NCI-H748 (cell line): ENCODE measurements around the gene MMRN2.
A peak's percentile ranks its signal among the peaks of the same experiment; 100 is the strongest.
"Not testable (repeated sequence)": the region's sequence is repeated elsewhere in the genome, so short reads cannot be mapped to it uniquely, and the experiment has no call there.

ENCODE experiments used
- DNase-seq: peaks from one replicate; lab custom pipeline; 2025; ENCODE audit not compliant: unreplicated experiment; lab: John Stamatoyannopoulos, UW

The MMRN2 gene

DNA sequence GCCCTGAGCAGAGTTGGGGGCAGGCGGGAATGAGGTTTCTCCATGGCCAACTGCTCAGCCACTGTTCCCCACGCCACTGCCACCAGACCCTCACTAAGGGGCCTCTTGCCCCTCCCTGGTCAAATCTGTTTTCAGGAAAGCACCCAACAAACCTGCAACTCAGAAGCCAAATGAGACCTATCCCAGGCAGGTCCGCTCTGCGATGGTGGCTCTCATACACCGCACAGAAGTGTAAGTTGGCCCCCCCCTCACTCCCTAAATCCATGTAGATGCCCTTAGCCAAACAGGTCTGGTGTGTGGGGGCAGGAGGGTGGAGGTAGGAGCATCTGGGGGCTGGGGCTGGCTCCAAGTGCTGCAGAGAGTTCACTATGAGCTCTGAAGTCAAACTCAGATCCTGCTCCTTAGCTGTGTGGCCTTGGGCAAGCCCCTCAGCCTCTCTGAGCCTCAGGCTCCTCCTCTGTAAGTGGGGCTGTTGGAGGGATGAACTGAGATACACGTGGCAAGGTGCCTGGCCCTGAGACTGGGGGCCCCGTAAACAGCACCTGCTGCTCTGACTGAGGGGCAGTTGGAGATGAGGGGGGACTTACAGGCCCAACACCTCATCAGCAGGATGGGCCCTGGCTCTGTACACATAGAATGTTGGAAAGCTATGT lies 1.1 kb downstream of the MMRN2 start:
- DNase-seq: no peak

DNA sequence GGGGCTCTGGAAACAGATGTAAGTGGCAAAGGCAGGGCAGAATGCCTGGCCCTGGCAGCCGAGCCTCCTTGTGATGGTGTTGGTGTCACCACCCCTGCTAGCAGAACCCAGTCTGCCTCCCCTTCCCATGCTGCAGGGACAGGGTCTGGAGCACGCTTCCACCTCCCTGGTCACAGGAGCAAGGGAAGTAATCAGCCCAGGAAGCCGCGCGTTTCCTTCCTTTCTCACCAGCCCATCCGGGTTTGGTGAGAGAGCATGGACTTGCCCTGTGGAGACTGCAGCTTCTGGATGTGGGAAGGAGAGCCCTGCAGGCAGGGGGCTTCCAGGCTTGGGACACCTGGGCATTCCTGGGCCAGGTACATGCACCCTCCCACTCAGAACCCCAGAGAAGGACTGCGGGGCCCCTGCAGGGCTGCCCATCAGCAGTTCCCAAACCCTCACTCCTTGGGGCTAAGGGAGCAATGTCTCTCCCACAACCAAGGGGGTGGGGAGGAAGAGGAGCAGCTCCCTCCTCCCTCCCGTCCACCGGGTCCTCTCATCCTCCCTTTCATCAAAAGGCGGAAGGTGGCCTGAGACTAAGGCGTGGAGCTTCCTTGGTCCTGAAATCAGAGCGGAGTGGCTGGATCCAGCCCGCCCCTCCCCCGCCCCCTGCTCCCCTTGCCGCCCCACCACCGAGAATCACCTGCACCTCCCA lies 1.8 kb downstream of the MMRN2 start:
- DNase-seq: no peak

DNA sequence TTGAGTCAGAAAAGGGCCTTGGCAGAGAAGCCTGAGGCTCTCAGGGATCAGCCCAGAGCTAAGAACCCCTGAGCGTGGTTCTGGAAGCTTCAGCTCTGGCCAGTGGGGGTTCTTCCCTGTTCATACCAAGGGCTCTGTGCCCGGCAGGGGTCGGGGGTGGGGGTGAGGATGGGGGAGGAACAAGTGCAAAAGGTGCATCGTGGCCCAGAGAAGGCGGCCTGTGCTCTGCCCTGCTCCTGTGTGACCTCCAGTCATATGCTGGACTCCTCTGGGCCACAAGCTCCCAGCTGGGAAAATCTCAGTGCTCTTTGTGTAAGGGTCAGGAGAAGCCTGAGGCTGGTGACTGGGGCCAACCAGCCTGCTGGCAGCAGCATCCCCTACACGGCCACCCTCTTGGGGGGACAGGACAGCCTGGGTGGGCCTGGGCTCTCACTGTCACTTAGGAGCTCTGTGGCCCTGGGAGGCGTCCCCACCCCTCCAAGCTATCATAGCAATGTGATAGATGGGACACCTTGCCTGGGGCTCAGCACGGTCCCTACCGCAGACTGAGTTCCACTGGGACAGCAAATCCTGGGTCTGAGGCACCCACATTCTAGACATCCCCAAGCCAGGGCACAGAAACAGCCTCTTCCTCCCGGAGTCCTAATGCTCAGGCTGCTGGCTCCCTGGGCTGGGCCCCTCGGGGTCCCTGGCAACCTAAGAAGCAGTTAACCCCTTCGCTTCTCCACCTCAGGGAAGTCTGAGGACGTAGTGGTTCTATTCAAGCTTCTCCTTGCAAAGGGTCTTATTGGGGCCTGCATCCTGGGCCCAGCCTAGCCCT lies 2.5 kb downstream of the MMRN2 start:
- DNase-seq: no peak

DNA sequence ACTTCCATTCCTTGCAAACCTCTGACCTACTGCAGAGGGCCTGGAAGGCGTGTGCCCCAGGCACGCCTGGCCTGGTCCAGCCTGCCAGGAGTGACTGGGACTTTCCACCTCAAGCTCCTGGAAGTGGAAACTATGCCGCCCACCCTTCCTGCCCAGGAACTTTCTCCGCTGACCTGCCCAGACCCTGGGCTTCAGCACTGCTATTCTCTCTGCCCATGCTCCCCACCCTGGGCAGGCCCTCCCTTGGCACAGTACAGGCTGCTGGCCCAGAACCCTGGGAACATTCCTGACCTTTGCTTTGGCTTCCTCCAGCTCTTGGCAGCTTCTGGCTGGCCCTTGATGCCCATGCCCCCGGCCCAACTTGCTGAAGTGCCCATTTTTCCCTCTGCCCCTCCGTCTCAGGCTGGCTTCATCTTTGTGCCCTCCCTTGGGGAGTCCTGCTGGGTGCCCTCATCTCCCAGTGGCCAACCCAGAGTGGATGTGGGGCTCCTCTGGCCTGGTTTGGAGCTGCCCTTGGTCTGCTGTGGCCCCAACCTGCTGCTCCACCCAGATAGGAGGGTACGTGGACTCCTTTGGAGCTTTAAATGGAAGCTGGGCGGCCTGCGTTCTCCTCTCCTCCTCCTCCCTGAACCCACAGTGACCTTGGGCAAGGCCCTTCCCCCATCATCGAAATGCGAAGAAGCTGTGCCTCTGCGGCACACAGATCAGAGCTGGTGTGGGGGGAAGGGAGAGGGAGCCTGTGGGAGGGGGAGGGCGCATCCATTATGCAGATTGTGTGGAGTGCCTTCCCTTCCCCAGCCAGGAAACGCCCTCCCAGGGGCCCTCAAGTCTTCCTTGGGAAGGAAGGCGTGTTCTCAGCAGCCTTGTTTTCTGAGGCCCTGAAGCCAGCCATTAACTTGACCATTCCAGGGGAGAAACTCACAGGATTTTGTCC lies 3.4 kb downstream of the MMRN2 start:
- no peak for DNase-seq

DNA sequence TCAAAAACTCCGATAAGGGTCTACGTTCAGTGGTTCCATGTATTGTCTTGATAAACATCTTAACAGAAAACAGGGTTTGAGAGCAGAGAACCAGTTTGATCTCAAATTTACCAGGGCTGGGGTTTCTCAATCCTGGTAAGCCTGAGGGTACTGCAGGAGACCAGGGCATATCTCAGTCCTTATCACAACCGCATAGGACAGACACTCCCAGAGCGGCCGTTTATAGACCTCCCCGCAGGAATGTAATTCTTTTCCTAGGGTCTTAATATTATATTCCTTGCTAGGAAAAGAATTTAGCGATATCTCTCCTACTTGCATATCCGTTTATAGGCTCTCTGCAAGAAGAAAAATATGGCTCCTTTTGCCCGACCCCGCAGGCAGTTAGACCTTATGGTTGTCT lies 4.7 kb downstream of the MMRN2 start:
- DNase-seq: not testable (repeated sequence)

DNA sequence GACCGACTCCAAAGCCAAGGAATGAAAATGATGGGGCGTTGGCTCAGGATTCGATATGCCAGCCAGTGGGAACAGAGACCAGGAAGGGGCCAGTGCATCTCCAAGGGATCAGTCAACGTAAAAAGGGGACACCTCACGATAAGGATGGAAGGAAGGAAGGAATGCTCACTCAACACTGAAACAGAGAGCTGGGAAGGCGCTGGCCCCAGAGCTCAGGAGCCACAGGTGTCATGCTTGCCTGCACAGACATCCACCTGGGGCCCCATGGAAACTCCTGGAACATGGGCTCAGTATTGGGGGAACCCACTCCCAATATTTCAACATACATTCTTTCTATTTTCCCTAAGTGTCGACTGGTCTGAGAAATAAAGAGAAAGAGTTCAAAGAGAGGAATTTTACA lies 5.3 kb downstream of the MMRN2 start:
- no peak for DNase-seq

DNA sequence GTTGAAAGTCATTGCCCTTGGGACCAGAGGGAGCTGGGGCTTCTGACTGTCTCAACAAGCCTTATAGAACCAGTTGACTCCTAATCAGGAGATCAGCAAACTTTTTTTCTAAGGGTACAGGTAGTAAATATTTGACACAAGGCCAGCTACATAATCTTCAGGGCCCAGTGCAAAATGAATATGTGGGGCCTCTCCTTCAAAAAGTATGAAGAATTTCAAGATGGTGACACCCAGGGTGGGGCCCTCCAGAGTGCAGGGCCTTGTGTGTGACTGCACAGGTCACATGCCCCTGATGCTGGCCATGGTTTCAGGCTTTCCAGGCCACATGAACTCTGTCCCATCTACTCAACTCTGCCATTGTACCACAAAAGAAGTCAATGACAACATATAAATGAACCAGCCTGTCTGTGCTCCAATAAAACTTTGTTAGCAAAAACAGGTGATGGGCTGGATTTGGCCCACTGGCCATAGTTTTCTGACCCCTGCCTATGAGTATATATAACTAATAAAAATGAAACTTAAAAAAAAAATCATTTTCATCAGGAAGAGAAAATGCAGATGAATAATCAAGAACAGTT lies 6.1 kb downstream of the MMRN2 start:
- no peak for DNase-seq

DNA sequence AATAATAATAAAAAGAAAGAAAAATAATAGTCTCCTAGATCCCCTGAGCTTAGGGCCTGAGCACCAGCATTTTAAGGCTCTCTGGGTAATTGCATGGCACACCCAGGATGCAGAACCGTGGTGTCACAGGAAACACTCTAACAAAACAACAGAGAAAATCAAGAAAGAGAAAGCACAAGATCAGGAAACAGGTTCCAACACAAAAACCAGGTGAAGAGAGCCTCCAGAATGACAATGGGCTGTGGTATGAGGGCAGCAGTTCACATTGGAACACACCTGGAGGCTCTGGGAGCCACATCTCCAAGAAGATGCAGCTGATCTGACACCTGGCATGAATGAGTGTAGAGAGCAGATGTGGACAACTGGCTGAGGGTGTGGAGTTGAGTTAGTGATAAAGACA lies 7.1 kb downstream of the MMRN2 start:
- no peak for DNase-seq

DNA sequence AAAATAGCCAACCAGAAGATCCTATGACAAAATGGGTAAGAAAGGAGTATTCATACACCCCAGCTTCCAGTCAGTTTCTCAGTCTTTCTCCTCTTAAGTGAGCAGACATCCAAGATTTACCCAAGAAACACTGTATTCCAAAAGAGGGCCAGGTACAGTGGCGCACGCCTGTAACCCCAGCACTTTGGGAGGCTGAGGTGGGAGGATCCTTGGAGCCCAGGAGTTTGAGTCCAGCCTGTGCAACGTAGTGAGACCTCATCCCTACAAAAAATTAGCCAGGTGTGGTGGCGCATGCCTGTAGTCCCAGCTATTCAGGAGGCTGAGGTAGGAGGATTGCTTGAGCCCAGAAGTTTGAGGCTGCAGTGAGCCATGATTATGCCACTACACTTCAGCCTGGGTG lies 9.6 kb downstream of the MMRN2 start:
- not testable (repeated sequence) for DNase-seq

DNA sequence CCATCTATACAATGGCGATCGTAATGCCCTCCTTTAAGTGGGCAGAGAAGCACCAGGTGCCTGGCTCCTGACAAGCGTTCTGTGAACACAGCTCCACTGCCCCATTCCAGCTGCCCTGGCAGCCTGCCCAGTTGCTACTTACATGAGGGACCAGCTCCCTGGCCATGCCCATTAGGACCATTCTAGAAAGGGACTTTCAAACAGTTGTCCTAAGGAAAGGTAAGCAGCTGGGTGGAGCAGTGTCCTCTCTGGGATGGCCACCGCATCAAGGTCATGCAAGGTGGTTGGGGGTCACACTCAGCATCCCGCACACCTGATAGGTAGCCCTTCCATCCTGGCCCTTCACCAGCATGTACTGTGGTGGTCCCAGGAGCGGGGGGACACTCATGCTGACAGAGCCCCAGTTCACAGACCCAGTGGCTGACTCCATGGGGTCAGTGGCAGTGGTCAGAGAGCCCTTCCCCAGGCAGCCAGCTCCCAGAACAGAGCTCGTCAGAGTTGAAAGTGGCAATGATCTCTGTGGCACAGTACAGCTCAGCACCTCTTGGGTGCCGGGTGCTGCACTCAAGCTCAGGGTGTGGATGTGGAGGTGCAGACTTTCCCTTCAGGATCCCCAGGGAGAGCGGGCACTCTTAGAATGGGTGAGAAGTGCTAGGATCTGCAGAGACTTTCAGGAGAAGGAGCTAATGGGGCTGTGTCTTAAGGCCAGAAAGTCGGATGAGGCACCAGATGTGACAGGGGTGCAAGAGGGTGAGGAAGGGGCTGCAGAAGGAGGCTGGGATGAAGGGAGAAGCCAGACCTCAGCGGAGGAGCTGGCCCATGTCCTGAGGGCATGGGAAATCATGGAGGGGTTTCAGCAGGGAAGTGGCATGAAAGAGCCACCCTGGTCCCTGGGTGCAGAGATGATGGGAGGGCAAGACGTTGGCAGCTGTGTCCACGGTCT lies 10.9 kb downstream of the MMRN2 start:
- DNase-seq: peak; percentile 58

DNA sequence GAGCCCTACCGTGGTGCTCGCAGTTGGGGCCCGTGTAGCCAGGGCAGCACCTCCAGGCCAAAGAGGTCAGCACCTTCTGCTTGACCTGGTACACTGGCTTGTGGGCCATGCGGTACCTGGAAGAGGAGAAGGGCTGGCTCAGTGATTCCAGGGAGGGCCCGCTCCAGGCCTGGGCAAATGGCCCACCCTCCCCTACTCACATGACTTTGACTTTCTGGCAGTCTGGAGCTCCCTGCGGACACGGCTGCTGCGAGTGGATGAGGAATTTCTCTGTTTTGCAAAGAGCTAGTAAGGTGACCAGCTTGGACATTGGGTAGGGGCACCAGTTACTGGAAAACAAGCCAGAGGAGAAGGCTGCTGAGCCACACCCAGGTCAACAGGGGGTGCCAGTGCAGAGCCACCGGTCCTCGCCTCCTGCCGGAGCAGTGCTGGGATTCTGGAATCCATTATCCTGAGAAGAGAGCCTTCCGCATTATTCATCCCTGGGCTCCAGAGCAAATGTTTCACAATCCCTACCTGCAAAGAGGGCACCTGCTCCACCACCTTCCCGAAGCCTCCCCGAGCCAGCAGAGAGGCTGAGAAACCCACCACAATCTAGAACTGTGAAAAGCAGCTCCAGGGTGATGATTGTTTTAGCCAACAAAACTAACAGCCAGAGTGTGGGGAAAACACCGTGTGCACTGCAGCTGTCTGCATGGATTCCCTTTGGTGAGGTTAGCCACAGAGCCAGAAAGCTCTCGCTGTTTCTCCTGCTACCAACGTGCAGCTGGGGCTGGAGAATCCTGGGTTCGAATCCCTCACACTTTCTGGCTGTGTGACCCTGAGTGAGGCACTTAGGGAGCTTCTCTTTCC lies 11.8 kb downstream of the MMRN2 start:
- no peak for DNase-seq

DNA sequence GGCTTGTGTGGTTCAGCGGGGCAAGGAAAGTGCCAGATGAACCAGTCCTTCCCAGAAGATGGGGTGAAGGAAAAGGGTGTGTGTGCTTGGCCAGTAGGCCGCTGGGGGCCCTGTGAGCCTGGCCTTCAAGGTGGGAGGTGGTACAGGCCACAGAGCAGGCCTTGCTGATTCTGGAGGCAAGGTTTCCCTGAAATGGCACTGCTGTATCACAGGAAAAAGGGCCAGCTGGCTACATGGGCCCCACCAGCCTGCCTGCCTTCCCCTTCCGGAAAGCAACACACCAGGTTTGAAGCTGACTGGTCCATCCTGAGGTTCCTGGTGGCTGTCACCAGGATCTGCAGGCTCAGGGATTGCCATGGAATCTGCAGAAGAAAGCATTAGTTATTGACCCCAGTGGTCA lies 12.5 kb downstream of the MMRN2 start:
- DNase-seq: no peak

DNA sequence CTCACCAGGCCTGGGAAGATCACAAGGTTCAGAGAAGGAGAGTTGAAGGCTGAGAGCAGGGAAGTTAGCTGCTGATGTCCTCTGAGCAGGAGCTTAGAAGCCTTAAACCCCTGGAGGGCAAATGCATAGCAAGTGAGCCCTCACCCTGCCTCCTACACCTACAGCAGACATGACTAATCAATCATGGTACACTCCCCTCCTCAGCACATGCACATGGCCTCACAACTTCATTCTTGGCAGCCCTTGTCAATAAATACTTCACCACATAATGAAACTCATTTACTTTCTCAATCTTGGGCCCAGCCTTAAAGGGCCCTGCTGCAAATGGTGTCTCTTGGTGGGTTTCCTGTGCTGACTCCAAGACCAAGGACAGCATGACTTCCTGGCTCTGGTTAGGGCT lies 12.9 kb downstream of the MMRN2 start:
- DNase-seq: no peak

DNA sequence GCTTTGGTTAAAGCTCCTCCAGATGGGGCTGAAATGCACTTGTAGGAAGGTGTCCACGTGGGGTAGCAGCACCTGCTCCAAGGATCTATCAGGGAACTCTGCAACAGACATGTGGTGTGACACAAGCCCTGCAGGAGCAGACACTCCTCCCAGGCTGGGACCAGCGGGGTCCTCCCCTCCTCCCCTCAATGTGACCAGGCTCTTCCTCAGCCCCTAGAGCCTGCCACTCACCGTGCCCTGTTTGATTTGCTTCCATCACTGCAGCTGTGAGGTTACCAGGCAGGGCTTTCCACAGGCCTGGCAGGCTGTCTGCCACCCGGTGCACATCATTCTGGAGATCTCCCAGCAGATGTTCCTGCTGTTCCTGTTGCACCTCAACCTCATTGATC lies 13.4 kb downstream of the MMRN2 start:
- DNase-seq: no peak

DNA sequence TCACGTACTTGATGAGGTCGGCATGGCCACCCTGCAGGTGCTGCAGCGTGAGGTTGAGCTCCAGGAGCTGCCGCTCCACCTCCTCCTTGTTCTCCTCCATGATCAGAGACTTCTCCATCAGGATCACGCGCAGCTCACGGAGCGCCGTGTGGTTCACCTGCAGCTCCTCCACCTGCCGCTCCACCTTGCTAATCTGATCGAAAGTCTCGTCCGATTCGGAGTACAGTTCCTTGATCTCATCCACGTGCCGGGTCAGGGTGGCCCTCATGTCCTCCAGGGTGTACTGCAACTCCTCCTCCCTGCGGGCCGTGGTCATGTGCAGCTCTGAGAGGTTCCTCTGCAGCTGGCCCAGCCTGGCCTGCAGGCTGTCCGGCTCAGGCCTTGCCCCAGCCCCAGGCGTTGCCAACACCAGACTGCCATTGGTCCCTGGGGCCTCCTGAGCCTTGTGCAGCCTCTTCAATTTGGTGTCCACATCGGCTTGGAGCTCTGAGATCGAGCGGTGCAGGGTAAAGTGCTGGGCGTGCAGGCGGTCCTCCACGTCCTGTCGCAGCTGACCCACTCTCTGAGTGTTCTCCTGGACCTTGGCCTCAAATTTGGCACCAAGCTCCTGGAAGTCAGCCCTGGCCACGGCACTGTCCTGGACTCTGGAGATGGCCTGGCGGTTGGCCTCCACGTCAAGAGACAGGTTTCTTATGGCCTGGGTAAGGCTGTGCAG lies 13.9 kb downstream of the MMRN2 start:
- DNase-seq: no peak

DNA sequence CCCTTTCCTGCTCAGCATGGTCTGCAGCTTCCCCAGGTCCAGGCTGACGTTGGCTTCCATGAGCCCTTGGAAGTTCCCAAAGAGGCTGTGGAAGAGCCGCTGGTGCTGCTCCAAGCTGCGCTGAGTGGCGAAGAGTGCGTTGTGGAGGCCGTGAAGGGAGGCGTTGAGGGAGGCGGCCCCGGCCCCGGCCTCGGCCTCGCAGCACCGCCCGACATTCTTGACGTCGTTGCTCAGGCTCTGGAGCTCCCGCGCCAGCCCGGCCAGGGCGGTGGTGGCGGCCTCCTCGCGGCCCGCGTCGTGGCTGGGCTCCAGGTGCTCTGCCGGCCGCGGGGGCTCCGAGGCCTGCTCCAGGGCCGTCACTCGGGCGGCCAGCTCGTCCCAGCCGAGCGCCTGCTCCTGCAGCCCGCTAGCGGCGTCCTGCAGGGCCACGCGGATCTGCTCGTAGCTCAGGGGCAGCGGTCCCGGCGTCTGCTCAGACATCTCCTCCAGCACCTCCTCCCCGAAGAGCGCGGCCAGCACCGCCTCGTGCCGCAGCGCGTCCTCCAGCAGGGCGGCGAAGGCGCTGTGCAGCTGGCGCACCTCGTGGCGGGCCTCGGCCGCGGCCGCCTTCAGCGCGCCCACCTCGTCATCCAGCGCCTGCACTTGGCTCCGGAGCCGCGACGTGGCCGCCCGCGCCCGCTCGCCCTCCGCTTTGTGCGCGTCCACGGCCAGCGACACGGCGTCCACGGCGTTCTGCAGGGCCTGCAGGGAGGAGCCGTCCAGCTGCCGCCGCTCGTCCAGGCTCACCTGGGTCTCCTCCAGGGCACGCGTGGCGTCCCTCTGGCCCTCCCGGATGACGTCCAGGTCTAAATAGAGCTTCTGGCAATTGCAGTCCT lies 14.7 kb downstream of the MMRN2 start:
- DNase-seq: no peak

DNA sequence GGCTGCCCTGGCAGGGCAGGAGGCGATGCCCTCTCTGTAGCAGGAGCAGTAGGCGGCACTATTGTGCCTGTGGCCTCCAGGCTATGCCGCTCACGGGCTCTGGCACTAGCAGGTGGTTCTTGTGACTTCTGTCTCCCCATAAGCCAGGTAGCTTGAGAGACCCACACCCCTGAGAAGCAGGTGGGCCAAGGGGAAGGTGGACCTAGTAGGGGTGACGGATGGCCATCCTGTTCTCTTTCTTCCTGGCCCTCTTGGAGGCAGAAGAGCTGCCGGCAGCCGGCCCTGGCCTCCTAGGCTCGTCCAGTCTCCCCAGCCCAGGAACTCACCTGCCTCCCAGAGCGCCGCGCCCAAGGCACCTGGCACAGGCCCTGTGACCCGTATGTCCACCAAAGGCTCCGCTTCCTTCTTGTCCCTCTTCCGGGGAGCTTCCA lies 15.4 kb downstream of the MMRN2 start:
- DNase-seq: no peak
